ENCODE results near the gene CMBL.
A peak's percentile ranks its signal among the peaks of the same experiment; 100 is the strongest.
"Not testable (repeated sequence)": the region's sequence is repeated elsewhere in the genome, so short reads cannot be mapped to it uniquely, and the experiment has no call there.

The CMBL gene

GRCh38 chr5:10307206-10308148 lies at the start of gene CMBL:
Gene CMBL, minus strand, starts transcription at chr5:10307902. Its CDS starts 17,140 bp downstream, at chr5:10290762.
- DNase-seq = peak; percentile 16

GRCh38 chr5:10355071-10355889 lies 47.6 kb upstream of the CMBL start:
- DNase-seq = peak; percentile 35

DNA sequence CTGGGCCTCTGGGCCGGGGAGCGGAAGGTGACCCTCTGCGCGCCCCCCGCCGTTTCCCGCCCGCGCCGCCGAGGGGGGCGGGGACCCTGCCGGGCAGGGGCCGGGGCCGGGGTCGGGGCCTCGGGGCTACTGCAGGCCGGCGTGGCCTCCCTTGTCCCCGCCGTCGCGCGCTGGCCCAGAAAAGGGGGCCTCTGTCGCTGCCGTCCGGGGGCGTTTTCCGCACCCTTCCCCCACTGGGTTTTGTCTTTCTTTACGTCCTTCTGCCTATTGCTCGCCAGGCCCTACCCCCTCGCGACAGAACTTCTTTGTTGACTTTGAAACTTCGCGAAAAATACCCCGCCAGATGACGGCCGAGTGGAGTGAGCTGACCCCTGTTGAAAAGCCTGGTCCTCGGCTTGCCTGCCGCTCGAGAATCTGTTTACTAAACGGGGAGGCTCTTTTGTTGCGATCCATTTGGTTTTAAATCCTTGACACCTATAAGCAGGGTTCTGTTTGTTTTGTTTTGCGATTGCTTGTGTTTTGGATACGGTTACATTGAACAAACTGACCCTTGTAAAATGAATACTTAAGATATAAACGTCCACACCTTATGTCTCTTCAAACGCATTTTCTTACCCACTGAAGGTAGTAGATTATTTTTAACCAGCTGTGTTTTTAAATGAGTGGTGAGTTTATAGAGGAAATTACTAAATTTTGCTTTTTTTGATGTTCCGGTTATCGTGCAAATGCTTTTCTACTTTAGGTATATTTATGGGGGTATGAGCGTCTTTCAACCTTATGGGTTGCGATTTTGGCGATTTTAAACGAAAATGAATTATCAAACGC lies 46.6 kb upstream of the CMBL start:
- DNase-seq = peak; percentile 44

GRCh38 chr5:10353241-10354047 lies 45.7 kb upstream of the CMBL start, which contains the start of gene MARCHF6:
Gene MARCHF6, plus strand, starts transcription at chr5:10353695. Its CDS starts 204 bp downstream, at chr5:10353899.
- DNase-seq = peak; percentile 95

- DNase-seq = peak; percentile 33
These were observed 44.9 kb upstream of the CMBL start for GRCh38 chr5:10352430-10353240.

DNA sequence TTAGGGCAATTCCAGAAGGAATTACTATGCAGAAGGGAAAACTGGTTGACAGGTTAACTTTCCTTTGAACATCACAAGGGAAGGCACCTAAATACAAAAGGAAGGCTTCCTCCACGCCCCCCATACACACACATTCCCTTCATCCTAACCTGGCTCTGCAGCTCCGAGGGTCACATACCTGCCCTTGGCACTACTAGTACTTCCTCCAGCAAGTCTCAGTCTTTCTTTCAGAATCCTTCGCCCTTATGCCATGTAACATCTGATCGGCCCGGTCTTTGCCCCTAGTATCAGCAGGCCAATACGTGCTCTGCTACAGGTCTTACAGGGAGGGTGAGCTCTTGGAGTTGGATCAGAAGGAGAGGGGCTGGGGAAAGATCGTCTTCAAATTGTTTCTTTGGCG lies 44.2 kb upstream of the CMBL start:
- no peak for DNase-seq

DNA sequence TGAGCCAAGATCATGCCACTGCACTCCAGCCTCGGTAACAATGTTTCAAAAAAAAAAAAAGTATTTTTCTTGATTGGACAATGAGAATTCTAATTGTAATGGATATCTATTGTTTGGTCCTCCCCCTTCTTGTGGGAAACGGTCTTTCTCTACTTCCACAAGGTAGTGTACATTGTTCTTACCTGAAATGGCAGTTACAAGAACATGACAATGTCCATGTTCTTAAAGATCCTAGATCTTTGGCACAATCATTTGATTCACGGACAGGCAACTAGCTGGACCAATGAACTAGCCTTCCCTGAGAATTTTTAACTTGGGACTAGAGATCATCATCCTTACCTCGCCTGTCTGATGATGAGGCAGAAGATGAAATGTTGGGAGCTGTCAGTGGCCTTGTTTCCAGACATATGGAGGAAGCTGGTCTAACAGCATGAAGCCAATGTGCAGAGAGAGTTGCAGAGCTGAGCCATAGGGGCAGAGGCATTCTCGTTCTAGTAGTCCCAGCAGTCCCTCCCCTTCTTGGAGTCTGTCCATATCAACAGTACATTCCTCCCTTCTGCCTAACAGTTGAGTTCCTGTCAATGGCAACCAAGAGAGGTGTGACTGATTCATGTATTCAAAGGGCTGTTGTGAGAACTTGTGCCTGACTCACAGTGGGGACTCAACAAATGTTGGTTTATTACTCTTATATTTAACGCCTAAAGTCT lies 43.6 kb upstream of the CMBL start:
- DNase-seq = no peak

DNA sequence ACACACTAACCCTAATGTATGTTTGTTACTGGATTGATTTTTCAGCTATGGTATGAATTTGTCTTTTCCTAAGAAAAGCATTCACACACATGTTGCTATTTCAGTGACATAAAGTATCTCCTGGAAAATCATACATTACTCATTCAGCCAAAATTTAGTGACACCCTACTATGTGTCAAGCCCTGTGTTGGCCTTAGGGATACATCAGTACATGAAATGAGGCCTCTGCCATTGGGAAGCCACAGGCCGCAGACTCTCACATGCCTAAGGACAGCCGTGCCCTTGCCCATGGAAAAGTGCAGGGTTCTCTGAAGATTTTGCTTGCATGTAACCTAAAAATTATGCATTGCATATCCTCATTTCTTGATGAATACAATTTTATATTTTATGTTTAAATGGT lies 40.6 kb upstream of the CMBL start:
- no peak for DNase-seq

DNA sequence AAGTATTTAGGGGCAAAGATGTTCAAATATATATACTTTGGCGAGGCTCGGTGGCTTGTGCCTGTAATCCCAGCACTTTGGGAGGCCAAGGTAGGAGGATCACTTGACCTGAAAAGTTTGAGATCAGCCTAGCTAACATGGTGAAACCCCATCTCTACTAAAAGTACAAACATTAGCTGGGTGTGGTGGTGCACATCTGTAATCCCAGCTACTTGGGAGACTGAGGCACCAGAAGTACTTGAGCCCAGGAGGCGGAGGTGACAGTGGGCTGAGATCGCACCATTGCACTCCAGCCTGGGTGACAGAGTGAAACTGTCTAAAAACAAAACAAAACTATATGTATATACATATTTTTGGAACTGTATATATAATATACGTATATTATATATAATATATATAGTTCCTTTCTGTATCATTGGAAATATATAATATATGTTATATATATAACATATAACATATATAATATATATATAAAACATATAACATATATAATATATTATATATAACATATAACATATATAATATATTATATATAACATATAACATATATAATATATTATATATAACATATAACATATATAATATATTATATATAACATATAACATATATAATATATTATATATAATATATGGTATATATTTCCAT lies 36.9 kb upstream of the CMBL start:
- DNase-seq = not testable (repeated sequence)

DNA sequence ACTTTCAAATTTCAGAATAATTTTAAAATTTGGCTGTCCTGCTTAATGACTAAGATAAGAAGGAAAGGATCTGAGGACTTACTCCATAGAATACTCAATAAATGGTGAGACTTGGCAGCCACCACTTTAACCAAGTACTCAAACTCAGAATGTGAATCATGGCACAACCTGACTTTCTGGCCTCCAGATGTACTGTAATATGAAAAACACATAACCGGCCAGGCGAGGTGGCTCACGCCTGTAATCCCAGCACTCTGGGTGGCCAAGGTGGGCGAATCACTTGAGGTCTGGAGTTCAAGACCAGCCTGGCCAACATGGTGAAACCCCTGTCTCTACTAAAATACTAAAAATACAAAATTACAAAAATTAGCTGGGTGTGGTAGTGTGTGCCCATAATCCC lies 35.8 kb upstream of the CMBL start:
- no peak for DNase-seq

DNA sequence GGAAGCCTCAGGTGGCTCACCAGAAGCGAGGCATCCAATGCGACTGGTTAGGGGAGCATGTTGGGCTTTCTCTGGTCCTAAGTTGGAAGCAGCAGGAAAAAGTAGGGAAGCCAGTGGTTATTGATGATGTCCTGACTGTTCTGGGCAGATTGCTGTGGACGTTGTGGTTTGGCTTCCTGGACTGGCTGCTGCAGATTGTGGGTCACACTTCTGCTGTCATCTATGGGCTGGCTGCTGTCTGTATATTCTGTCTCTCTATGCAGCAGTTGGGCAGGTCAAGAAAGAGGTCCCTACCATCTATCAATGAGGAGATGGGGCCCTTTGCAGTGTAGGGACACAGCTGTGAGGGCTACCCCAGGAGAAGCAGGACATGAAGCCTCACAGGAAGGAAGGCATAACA lies 32.3 kb upstream of the CMBL start:
- DNase-seq = no peak

- no peak for DNase-seq
These were observed 31.5 kb upstream of the CMBL start for GRCh38 chr5:10339058-10339811.

DNA sequence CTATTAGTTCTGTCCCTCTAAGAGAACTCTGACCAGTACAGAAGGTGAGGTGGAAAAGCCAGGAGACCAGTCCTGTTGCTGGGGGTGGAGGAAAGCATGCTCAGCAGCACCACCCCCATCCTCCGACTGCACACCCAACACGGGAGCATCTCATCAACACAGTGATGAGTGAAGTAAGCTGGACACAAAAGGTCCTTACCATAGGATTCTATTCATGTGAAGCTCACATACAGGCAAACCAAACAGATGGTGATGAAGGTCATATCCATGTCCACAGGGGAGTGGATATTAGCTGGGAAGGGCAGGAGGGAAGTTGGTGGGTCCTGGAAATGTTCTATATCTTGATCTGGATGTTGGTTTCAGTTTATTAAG lies 31.0 kb upstream of the CMBL start:
- no peak for DNase-seq

DNA sequence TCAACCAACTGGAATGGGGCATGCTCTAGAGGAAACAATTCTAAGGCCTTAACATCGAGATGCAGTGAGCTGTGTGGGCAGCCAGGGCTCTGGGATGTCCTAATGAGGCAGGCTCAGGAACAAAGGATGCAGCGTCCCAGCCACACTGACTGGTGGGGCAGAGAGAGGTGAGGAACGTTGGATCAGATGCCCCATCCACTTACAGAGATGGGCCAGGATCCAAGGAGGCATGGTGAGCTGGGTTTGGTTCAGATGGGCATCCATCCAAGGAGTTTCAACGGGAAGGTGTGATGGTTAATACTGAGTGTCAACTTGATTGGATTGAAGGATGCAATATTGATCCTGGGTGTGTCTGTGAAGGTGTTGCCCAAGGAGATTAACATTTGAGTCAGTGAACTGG lies 30.3 kb upstream of the CMBL start:
- no peak for DNase-seq

- DNase-seq = no peak
These were observed 29.4 kb upstream of the CMBL start for GRCh38 chr5:10337107-10337506.

GRCh38 chr5:10335711-10336470 lies 28.2 kb upstream of the CMBL start:
- no peak for DNase-seq

- no peak for DNase-seq
These were observed 27.1 kb upstream of the CMBL start for GRCh38 chr5:10334831-10335230.

Data from stimulated activated CD4-positive, alpha-beta T cell treated with anti-CD3 and anti-CD28 coated beads, Interleukin-1b, Interleukin-23, amount 100 ng/mL, for 48 hours (primary cell).